TTC549 (cell line): ENCODE measurements around the gene PTH2.
"Not testable (repeated sequence)": the region's sequence is repeated elsewhere in the genome, so short reads cannot be mapped to it uniquely, and the experiment has no call there.

ENCODE experiments used
- FAIRE-seq: peaks from 2 replicates; lab custom pipeline; 2012; peaks lifted over from hg19 to GRCh38; lab: Jason Lieb, UNC

The PTH2 gene, protein sequence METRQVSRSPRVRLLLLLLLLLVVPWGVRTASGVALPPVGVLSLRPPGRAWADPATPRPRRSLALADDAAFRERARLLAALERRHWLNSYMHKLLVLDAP

DNA sequence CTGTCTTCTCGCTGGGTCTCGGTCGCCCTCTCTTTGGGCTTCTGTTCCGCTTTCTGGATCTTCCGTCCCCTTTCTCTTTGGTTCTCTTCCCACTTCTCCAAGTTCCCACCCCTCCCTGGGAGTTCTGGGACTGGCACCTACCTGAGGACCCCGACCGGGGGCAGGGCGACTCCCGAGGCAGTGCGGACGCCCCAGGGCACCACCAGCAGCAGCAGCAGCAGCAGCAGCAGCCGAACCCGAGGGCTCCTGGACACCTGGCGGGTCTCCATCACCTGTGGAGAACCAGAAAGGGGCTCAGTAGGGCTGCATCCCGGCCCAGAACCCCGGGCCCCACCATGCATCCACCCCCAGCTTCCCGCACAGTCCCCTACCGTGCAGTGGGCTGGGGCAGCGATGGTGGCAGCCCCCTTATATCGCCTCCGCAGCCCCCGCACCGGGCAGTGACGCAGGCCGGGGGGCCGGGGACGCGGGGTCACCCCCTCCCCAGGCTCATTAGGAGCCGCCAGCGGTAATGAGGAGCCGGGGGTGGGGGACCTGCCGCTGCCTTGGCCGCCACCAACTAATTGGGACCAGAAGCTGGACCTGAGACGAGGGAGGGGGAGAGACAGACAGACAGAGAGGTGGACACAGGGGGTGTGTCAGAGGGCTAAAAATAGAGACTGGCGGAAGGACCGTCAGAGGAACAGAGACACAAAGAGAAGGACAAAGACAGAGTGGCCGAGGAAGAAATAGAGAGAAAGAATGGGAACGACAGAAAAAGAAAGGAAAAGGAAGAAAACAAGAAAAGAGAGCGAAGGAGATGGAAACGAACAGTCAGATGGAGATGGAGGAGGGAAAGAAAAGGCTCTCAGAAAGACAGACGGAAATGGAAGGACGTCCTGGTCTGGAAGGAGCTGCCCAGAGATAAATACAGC lies at the start of gene PTH2:
Gene PTH2, minus strand, starts transcription at position 371 of the 914 bp plus-strand sequence. Its CDS starts 102 bp downstream, at position 269.
- FAIRE-seq: no peak

DNA sequence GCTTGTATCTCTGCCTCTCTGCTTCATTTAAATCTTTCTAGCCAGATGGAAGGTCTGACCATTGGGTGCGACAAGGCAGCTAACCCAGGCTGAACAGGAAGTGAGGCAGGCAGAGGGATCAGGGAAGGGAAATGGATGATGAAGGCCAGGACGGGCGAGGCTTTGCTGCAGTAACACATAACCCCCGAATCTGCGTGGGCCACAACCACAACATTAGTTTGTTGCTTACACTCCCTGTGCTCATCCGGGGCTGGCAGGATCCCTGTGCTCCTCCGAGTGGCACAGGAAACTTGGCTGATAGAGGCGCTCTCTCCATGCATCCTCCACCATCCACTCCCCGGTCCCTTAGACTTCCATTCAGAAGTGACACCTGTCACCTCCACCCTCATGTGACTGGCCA lies 49.7 kb upstream of the PTH2 start:
- no peak for FAIRE-seq

DNA sequence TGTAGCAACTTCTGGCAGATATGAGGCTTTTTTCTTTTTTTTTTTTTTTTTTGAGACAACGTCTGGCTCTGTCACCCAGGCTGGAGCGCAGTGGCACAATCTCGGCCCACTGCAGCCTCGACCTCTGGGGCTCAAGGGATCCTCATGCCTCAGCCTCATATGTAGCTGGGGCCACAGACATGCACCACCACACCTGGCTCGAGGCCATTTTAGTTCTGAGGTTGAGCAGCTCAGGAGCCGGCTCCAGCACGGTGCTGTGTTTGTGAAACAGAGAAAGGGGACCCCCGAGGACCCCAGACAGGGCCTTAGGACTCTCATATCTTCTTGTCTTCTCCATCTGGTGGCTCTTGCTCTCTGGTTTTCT lies 47.4 kb upstream of the PTH2 start:
- no peak for FAIRE-seq

DNA sequence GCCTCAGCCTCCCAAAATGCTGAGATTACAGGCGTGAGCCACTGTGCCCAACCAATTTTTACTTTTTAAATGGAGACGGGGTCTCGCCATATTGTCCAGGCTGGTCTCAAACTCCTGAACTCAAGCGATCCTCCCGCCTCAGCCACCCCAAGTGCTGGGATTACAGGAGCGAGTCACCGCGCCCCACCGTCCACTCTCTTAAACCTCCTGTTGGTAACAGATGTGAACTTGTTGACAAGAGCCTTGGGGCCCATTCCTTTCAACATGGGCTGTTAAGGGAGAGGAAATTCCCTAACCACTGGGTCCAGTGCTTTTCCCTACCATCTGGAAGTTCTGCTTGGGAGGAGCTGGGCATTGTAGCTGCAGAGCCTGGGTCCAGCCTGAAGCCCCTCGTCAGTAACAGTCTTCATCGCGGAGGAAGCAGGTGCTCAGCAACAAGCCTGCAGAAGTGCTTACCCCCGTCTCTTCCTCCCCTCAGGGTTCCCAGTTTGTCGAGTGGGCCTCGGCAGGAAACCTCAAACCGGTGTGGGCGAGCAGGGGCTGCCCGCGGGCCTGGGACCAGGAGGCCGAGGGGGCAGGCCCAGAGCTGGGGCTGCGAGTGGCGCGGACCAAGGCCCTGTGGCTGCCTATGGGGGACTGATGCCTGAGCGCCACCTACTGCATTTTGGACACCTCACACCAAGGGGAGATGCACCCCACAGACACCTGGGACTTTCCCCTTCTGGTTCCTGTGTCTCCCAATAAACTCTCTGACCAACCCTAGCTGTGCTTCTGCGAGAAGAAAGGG lies 46.8 kb upstream of the PTH2 start:
- no peak for FAIRE-seq

DNA sequence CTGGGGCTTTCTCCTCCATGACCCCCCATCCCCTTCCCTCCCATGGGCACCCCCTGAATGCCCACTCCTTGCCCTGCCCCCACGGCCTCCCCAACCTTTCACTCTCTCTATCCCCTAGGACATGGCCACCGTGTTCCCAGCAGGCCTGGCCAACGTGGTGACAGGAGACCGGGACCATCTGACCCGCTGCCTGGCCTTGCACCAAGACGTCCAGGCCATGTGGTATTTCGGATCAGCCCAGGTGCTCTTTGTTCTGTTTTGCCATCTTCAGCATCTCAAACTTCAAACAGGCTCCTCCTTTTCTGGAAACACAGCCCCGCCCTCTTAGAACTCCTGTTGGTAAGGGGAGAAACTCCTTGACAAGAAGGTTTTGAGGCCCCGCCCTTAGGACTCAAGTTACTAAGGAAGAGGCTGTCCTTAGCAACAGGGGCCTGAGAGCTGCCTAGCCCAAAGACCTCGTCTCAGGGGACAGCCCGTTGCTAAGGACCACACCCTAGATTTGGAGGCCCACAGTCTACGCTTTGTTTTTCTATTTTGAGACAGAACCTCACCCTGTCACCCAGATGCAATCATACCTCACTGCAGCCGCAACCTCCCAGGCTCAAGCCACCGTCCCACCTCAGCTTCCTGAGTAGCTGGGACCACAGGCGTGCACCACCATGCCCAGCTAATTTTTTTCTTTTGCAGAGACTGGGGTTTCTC lies 45.7 kb upstream of the PTH2 start:
- FAIRE-seq: no peak

DNA sequence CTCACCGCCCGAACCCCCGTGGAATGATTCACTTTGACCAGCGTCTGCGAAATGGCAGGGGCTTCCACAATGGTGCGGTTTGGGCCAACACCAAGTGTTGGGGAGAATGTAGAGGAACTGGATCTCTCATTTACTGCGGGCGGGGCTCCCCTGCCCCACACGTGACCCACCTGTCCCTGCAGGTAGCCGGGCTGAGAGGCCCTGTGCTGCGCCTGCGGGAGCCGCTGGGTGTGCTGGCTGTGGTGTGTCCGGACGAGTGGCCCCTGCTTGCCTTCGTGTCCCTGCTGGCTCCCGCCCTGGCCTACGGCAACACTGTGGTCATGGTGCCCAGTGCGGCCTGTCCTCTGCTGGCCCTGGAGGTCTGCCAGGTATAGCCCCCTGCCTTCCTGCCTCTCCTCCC lies 45.0 kb upstream of the PTH2 start:
- no peak for FAIRE-seq

DNA sequence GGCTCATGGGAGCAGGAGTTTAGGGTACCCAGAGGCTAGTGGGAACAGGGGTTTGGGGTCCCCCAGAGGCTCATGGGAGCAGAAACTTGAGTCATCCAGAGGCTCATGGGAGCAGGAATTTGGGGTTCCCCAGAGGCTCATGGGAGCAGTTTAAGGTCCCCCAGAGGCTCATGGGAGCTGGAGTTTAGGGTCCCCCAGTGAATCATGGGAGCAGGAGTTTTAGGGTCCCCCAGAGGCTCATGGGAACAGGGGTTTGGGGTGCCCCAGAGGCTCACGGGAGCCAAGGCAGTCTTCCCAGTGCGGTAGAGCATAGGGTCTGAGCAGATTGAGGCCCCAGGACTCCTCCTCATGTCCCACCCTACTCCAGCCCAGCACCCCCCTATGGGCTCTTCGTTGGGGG lies 42.1 kb upstream of the PTH2 start:
- no peak for FAIRE-seq

DNA sequence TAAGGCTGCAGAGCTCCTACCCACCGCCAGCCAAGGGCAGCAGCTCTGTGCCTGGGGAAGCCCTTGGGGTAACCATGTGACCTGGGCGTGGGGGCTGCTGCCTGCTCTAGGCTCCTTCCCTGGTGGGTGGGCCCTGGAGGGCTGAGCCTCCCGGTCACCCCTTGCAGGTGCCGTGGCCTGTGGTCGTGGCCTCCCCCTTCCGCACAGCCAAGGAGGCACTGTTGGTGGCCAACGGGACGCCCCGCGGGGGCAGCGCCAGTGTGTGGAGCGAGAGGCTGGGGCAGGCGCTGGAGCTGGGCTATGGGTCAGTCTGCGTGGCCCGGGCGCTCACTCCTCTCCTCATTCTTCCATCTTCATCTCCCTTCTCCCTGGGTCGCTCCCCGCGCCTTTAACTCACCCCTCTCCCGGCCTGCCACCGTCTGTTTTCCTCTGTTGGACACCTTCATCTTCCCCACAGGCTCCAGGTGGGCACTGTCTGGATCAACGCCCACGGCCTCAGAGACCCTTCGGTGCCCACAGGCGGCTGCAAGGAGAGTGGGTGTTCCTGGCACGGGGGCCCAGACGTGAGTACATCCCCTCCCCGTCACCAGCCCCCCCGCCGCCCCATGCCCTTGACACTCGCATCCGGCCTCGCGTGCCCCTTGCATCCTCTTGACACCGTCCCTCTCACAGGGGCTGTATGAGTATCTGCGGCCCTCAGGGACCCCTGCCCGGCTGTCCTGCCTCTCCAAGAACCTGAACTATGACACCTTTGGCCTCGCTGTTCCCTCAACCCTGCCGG lies 40.9 kb upstream of the PTH2 start:
- FAIRE-seq: no peak

DNA sequence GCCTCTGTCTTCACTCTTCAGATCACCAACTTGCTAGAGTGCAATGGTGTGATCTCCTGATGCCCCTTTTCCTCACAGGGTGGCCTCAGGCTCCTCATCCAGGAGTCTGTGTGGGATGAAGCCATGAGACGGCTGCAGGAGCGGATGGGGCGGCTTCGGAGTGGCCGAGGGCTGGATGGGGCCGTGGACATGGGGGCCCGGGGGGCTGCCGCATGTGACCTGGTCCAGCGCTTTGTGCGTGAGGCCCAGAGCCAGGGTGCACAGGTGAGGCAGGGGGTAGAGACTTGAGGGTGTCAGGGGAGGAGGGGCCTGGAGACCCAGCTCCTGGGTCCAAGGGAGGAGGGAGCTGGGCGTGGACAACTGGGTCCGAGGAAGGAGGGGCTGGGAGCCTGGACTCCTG lies 39.3 kb upstream of the PTH2 start:
- FAIRE-seq: no peak

DNA sequence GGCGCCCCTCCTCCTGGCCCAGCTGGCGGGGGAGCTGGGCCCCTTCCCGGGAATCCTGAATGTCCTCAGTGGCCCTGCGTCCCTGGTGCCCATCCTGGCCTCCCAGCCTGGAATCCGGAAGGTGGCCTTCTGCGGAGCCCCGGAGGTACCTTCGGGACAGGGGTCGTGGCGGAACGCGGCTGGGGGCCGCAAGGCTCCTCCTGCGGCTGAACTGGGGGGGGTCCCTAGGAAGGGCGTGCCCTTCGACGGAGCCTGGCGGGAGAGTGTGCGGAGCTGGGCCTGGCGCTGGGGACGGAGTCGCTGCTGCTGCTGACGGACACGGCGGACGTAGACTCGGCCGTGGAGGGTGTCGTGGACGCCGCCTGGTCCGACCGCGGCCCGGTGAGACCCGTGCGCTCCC lies 38.4 kb upstream of the PTH2 start:
- no peak for FAIRE-seq

DNA sequence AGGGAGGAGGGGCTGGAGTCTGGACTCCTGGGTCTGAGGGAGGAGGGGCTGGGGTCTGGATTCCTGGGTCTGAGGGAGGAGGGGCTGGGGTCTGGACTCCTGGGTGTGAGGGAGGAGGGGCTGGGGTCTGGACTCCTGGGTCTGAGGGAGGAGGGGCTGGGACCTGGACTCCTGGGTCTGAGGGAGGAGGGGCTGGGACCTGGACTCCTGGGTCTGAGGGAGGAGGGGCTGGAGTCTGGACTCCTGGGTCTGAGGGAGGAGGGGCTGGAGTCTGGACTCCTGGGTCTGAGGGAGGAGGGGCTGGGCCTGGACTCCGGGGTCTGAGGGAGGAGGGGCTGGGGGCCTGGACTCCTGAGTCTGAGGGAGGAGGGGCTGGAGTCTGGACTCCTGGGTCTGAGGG lies 37.9 kb upstream of the PTH2 start:
- not testable (repeated sequence) for FAIRE-seq

DNA sequence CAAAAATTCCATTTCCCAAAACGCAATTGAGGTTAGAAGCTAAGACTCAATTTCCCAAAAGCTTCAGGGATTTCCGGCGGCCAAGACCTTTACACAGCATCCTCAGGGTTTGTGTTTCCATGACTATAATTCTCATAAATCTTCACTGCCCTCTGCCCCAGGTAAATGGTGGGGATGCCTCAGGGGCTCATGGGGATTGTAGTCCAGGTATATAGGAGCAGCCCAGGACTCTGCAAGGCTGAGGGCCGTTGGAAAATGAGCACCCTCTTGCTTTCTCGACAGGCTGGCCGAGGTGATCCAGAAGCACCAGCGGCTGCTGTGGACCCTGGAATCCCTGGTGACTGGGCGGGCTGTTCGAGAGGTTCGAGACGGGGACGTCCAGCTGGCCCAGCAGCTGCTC lies 36.1 kb upstream of the PTH2 start:
- FAIRE-seq: no peak

DNA sequence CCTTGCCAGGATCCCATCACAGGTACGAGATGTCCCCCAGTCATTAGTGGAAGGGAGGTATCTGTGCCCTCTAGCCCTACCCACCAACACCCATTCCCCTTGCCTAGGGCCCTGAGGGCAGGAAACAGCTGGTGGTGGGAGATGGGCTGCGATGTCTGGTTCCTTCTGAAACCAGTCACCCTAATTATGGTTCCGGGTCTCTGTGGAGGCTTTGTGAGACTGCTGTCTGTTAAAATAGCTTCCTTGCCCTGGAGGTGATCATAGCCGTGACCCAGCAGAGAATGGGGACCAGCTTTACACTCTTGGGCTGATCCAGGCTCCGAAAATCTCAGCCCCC lies 35.3 kb upstream of the PTH2 start:
- no peak for FAIRE-seq

DNA sequence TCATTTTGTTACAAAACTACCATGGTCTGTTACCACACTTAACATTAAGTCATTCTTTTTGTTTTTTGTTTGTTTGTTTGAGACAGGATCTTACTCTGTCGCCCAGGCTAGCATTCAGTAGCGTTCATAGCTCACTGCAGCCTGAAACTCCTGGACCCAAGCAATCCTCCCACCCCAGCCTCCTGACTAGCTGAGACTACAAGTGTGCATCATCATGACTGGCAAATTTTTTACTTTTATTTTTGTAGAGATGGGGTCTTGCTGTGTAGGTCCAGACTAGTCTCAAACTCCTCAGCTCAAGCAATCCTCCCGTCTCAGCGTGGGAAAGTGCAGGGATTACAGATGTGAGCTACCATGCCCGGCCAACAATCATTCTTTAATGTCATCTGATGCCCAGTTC lies 33.1 kb upstream of the PTH2 start:
- FAIRE-seq: no peak

DNA sequence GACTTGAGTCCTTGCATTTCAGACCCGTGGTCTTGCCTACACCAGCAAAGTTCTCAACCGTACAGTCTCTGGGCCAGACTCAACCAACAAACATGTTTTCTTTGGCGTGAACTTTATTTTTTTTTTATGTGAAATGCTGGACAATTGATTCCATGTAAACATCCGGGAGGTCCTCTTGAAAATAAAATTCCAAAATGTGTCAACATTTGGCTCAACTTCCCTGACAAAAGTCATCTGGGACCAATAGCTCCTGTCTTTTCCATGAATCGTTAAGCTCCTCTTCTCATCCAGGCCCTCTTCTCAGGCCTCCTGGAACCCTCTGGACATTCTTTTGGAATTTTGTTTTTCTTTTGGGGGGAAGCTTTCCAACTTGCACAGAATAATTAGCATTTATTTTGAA lies 32.5 kb upstream of the PTH2 start:
- FAIRE-seq: no peak

DNA sequence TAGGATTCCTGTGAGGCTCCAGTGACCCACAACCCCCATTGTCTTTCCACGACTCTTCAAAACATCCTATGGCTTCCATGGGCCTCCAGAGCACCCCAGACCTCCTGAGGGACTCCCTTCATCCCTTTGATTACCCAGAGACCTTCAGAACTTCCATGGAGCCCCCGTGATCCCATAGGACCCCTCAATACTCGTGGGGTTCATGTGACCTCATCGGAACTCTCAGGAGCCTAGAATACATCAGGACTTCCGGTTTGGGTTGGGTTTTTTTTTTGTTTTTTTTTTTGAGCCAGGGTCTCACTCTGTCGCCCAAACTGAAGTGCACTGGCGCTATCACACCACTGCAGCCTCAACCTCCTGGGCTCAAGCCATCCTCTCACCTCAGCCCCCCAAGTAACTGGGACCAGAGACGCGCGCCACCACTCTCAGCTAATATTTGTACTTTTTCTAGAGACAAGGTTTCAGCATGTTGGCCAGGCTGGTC lies 30.6 kb upstream of the PTH2 start:
- FAIRE-seq: no peak

DNA sequence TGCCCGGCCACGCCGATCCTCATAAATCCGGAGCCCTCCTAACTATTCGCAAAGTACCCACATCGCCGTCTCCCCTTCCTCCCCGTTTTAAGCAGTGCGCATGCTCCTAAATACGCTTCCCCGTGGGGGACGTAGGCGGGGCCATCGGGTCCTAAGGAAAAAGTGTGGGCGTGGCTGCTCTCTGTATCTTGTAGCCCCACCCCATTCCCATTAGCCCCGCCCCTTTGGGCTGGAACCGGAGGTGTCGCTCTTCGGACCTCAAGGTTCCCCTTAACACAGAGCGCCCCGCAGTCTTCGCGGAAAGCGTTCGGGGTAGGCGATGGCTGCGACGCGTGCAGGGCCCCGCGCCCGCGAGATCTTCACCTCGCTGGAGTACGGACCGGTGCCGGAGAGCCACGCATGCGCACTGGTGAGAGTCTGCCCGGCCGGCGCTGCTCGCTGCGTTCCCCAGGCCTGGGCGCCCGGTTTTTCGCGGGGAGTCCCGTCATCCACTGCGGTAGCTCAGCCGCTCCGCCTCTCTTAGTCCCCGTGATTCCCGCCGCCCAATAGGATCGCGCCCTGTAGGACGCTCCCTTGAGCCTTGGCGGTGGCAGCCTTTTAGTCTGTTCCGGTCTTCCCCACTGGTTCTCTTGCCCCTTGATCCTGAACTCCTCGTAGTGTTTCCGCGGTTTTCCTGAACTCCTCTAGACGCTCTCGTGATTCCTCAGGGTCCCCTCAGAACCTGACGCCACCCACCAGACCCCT lies 29.9 kb upstream of the PTH2 start, which contains the start of gene ALDH16A1:
Gene ALDH16A1, plus strand, starts transcription at position 213 of the 744 bp plus-strand sequence. Its CDS starts 107 bp downstream, at position 320.
- peak; percentile 50 for FAIRE-seq

DNA sequence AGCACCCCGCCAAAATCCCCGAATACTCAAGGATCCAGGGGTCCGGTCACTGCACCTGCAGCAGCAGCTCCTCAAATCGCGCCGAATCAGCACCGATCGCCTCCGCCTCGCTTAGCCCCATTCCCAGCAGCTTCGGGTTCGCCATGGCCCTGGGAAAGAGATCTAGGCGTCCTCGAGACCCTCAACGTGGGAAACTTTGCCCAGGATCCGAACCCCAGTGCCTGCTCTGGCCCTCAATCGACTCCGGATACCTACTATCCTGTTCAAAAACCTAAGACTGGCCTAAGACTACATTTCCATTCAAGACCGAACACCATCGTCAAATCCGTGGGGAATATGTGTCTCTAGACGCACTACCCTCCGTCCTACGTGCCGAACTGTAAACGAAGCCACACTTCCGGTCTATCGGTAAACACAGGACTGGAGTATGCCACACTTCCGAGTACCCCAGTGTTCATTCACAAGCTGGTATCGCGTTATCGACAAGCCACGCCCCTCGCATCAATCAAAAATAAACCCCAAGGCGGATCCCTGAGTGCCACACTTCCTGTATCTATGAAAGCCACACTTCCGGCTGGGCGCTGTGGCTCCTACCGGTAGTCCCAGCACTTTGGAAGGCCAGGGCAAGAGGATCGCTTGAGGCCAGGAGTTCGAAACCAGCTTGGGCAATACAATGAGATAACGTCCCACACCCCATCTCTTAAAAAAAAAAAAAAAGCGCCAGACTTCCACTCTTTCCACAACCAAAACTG lies 28.4 kb upstream of the PTH2 start, which contains the start of gene PIH1D1:
Gene PIH1D1, minus strand, starts transcription at position 385 of the 752 bp plus-strand sequence. Its CDS starts 240 bp downstream, at position 145.
- peak; percentile 93 for FAIRE-seq

DNA sequence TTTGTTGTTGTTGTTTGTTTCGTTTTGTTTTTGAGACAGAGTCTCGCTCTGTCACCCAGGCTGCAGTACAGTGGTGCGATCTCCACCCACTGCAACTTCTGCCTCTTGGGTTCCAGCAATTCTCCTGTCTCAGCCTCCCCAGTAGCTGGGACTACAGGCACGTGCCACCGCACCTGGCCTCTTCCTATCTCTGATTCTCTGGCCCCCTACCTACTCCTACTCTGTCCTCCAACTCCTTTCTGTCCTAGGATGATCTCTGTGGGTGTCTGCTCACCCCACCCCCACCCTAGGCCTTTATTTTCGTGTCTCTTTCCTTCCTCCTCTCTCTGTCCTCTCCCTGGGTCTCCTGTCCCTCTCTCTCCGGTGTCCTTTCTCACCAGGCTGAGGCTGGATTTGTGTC lies 27.2 kb upstream of the PTH2 start:
- FAIRE-seq: no peak

DNA sequence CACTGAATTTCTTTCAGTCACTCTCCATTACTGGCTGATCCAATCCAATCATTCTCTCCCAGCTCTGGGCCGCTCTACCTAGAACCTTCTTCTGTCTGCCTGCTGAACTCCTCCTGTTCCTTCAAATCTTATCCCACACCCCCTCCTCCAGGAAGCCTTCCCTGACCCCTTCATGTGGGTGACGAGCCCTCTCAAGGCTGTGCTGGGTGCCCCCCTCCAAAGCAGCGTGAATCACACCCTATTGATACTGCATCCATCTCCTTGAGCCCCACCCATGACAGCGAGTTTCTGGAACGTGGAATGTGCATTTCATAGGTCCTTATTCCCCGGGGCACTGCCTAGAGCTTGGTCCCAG lies 25.2 kb upstream of the PTH2 start:
- no peak for FAIRE-seq
